Upper lobe of left lung (tissue), 6 donors: ENCODE data around the gene UGT2B15. TPM values are rescaled to one million over a fixed set of nuclear protein-coding genes. Genes with fewer than 3 reads are reported as not detected.

Experiments
- ATAC-seq, 2 donors: fragments of 200-7000 bp; cut with Tn5 transposase; one replicate each; pipeline ENCODE4 v1.9.1; 2022; ENCODE audit warnings: mild to moderate bottlenecking in 2 of 2, moderate library complexity in 2 of 2; ENCODE audit not compliant: low FRiP score in 2 of 2
- DNase-seq, 2 donors: peaks; one replicate each; pipeline ENCODE4 v3.0.0-alpha.2; 2019 to 2020
- H3K27ac ChIP-seq, 4 donors: fragments of 200-600 bp; sonication (generic); one replicate each; pipeline ENCODE4 v1.5.1; 2016 to 2019
- H3K27me3 ChIP-seq, 4 donors: fragments of 200-600 bp; sonication (generic); one replicate each; pipeline ENCODE4 v1.5.1; 2017 to 2019
- H3K36me3 ChIP-seq, 4 donors: fragments of 200-600 bp; sonication (generic); one replicate each; pipeline ENCODE4 v1.5.1; 2016 to 2019
- H3K4me1 ChIP-seq, 4 donors: fragments of 200-600 bp; sonication (generic); one replicate each; pipeline ENCODE4 v1.5.1; 2018 to 2019
- H3K4me3 ChIP-seq, 4 donors: fragments of 200-600 bp; sonication (generic); one replicate each; pipeline ENCODE4 v1.5.1; 2017 to 2019; ENCODE audit warnings: mild to moderate bottlenecking in 2 of 4, moderate library complexity in 1 of 4
- H3K9me3 ChIP-seq, 4 donors: fragments of 200-600 bp; sonication (generic); one replicate each; pipeline ENCODE4 v1.5.1; 2018 to 2019
- EP300 ChIP-seq, 4 donors: sonication (generic); formaldehyde crosslinking; IDR thresholded peaks; one replicate each; pipeline ENCODE4 v1.5.1; 2017; ENCODE audit warnings: antibody characterized with exemption in 4 of 4, control low read depth in 2 of 4
- POLR2A ChIP-seq, 4 donors: fragments of 450-650 bp; IDR thresholded peaks; one replicate each; pipeline ENCODE4 v1.5.1; 2016 to 2017; ENCODE audit warnings: antibody characterized with exemption in 4 of 4, mild to moderate bottlenecking in 2 of 4
- POLR2AphosphoS5 ChIP-seq, 2 donors: sonication (generic); formaldehyde crosslinking; IDR thresholded peaks; one replicate each; pipeline ENCODE4 v1.5.1; 2017; ENCODE audit warnings: antibody characterized with exemption in 2 of 2
- WGBS, 2 donors: methylation state at CpG; one replicate each; pipeline ENCODE4 v1.1.5; 2017 to 2018; 5-methylcytosine and 5-hydroxymethylcytosine counted together
- total RNA-seq, 6 donors: library from RNA; depleted of rRNA in 4 of 6; stranded (reverse); fragments of >200 nt in 4 of 6; gene quantifications; one replicate each; pipeline versions ENCODE4 v1.1.0 to v1.2.1, GENCODE V29; 2016 to 2021
- TF ChIP-seq, protein P1 (sequence below), 6 experiments: fragments of 450-650 bp in 4 of 6; fragments of 200-600 bp in 2 of 6; sonication (generic) in 2 of 6; IDR thresholded peaks; one replicate each; pipeline ENCODE4 v1.5.1; 2016 to 2019; ENCODE audit warnings: antibody characterized with exemption in 6 of 6
- donor health status: DM: no; HTN: no; CAD: no; lungs with moderate emphysema.
- donor health status: DM: no; HTN: yes; CAD: no; lungs with severe emphysema.

The UGT2B15 gene
- total RNA-seq, 6 donors from 2014 or later, result 0.14 to 0.34 TPM; not detected in 4

DNA sequence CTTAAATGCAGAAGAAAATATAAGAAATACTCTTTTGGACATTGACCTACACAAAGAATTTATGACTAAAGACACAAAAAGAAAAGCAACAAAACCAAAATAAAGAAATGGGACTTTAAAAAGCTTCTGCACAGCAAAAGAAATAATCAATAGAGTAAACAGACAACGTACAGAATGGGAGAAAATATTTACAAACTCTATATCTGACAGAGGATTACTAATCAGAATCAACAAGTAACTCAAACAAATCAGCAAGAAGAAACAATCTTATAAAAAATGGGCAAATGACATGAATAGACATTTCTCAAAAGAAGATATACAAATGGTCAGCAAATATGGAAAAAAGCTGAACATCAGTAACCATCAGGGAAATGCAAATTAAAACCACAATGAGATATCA lies 56.7 kb downstream of the UGT2B15 start:
- Histone ChIP-seq H3K27ac (no peak overlapping the region), H3K4me3 (no peak overlapping the region), H3K9me3 (no peaks in the 10 kb centered on the region), H3K36me3 (no peaks in the 10 kb centered on the region), H3K4me1 (no peaks in the 10 kb centered on the region), H3K27me3 (no peaks in the 10 kb centered on the region)
- ATAC-seq, result no peak
- no peak for DNase-seq
- WGBS, 2 donors, result 41% methylated on average over 1 of the region's 1 CpG; no CpG with 5 or more reads in 1 of the 2 donors
- TF ChIP-seq POLR2A (IDR thresholded peaks at IDR 0.05), result no peak
- TF ChIP-seq, protein P1, sequence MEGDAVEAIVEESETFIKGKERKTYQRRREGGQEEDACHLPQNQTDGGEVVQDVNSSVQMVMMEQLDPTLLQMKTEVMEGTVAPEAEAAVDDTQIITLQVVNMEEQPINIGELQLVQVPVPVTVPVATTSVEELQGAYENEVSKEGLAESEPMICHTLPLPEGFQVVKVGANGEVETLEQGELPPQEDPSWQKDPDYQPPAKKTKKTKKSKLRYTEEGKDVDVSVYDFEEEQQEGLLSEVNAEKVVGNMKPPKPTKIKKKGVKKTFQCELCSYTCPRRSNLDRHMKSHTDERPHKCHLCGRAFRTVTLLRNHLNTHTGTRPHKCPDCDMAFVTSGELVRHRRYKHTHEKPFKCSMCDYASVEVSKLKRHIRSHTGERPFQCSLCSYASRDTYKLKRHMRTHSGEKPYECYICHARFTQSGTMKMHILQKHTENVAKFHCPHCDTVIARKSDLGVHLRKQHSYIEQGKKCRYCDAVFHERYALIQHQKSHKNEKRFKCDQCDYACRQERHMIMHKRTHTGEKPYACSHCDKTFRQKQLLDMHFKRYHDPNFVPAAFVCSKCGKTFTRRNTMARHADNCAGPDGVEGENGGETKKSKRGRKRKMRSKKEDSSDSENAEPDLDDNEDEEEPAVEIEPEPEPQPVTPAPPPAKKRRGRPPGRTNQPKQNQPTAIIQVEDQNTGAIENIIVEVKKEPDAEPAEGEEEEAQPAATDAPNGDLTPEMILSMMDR (IDR thresholded peaks at IDR 0.05), result no peak
- no peak for TF ChIP-seq EP300 (IDR thresholded peaks at IDR 0.05)

DNA sequence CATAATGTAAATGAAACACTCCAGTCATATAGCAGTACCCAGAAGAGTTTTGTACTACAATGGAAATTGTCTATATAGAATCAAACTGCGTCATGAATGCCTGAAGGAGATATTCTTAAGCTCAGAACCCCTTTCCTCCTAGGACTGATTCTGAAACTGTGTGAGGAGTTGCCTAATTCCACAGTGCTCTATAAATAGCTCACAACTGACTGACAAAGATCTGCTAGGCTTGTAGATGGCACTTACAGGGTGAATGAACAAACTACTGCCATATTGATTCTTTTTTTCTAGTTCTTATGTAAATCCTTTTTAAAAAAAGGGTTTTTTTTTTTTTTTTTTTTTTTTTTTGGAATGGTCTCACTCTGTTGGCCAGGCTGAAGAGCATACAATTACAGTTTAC lies 64.2 kb downstream of the UGT2B15 start:
- Histone ChIP-seq H3K36me3 (no peaks in the 10 kb centered on the region), H3K4me3 (no peak overlapping the region), H3K27ac (no peak overlapping the region), H3K27me3 (no peaks in the 10 kb centered on the region), H3K9me3 (no peaks in the 10 kb centered on the region), H3K4me1 (no peaks in the 10 kb centered on the region)
- no peak for ATAC-seq
- DNase-seq, result no peak
- WGBS, 2 donors, result 90% methylated on average over 1 of the region's 1 CpG; no CpG with 5 or more reads in 1 of the 2 donors
- TF ChIP-seq POLR2A (IDR thresholded peaks at IDR 0.05) (no peak), EP300 (IDR thresholded peaks at IDR 0.05) (no peak), POLR2AphosphoS5 (IDR thresholded peaks at IDR 0.05) (no peak)
- TF ChIP-seq, protein P1 (IDR thresholded peaks at IDR 0.05), result no peak

DNA sequence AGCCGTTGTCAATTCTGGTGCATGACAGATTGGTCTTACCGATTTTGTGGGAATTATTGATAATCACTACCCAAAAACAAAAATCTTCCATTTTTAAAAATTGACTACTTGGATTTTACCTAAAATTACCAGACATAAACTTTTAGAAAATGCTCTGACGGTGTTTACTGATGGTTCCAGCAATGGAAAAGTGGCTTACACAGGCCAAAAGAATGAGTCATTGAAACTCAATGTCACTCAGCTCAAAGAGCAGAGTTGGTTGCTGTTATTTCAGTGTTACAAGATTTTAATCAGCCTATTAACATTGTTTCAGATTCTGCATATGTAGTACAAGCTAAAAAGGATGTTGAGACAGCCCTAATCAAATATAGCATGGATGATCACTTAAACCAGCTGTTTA lies 71.3 kb downstream of the UGT2B15 start:
- no peak for TF ChIP-seq POLR2A (IDR thresholded peaks at IDR 0.05)
- Histone ChIP-seq H3K36me3 (no peaks in the 10 kb centered on the region), H3K27me3 (no peaks in the 10 kb centered on the region), H3K27ac (no peak overlapping the region), H3K4me3 (no peak overlapping the region), H3K4me1 (no peaks in the 10 kb centered on the region), H3K9me3 (no peaks in the 10 kb centered on the region)
- WGBS, 2 donors, result 83% methylated on average over 3 of the region's 3 CpGs; no CpG with 5 or more reads in 1 of the 2 donors
- no peak for ATAC-seq
- DNase-seq, result no peak

DNA sequence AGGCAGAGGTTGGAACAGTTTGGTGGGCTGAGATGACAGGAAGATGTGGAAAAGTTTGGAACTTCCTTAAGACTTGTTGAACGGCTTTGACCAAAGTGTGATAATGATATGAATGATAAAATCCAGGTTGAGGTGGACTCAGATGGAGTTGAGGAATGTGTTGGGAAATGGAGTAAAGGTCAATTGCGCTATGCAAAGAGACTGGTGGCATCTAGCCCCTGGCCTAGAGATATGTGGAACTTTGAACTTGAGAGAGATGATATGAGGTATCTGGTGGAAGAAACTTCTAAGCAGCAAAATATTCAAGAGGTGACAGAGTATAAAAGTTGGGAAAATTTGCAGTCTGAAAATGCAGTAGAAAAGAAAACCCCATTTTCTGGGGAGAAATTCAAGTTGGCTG lies 73.0 kb downstream of the UGT2B15 start:
- 98% methylated on average over 2 of the region's 2 CpGs; no CpG with 5 or more reads in 1 of the 2 donors for WGBS, 2 donors
- H3K4me1 ChIP-seq, result no peaks in the 10 kb centered on the region

More for the DNA sequence above, 73.0 kb downstream of the UGT2B15 start:
- H3K27me3 ChIP-seq, result no peaks in the 10 kb centered on the region
- no peak for DNase-seq
- TF ChIP-seq, protein P1 (IDR thresholded peaks at IDR 0.05), result no peak
- TF ChIP-seq POLR2A (IDR thresholded peaks at IDR 0.05) (no peak), POLR2AphosphoS5 (IDR thresholded peaks at IDR 0.05) (no peak), EP300 (IDR thresholded peaks at IDR 0.05) (no peak)
- H3K27ac ChIP-seq, result no peak overlapping the region
- ATAC-seq, result no peak
- no peaks in the 10 kb centered on the region for H3K9me3 ChIP-seq
- H3K4me3 ChIP-seq, result no peak overlapping the region
- H3K36me3 ChIP-seq, result no peaks in the 10 kb centered on the region

Other genes starting within 250 kb of the UGT2B15 start
- gene TMPRSS11E, start 223.2 kb downstream of the UGT2B15 start, total RNA-seq, result not detected
- under 1 TPM in 1 of 6 donors, not detected in 5; 0.27 TPM for gene UGT2B17, start 94.3 kb downstream of the UGT2B15 start, total RNA-seq
- under 1 TPM in 1 of 6 donors, not detected in 5; 0.17 TPM for gene UGT2B10, start 145.3 kb upstream of the UGT2B15 start, total RNA-seq